Skin of body (tissue), 2 donors: ENCODE data around the gene NR2C1. TPM values are rescaled to one million over a fixed set of nuclear protein-coding genes. Genes with fewer than 3 reads are reported as not detected.
"Not testable (repeated sequence)": the region's sequence is repeated elsewhere in the genome, so short reads cannot be mapped to it uniquely, and the experiment has no call there.

Source experiments
- DNase-seq: peaks from one replicate; lab custom pipeline; 2025; lab: John Stamatoyannopoulos, UW
- total RNA-seq: library from RNA; depleted of rRNA; stranded (reverse); fragments of >200 nt; gene quantifications from one replicate; pipeline ENCODE4 v1.2.3, GENCODE V29; 2014

Gene NR2C1
- total RNA-seq, 1 donor from 2014 or later, result 52.2 TPM

DNA sequence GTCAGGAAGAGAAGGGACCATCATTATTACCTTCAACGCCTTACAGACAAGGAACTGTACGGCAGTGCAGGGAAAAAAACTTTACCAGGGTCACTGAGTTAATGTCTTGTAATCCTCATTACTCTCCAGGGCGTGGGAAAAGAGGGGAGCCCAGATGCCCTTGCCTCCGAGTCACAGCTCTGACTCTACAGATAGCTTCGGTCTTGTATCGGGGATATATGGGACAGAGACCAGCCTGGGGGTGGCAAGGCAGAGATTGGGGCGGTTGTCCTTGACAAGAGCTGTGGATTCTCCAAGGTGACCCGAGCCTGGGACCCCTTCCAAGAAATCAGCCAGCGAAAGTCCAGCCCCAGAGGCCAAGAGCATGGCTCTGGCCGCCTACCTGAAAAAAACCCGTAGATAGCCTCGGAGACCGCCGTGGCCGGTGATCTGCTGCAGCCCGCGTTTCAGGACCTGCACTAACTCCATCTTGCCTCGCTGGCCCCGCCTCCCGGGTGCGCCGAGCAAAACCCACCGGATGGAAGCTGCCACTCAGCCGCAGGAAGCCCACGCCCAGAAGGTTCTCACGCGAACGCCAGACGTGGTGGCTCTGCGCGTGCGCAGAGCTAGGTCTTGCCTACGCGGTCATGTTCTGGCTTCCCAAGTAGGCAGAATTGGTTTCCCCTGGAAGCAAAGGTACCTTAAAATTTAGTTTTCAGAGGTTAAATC, 70.1 kb downstream of the NR2C1 start, which contains the start of gene NDUFA12:
TSS of gene NDUFA12 (minus strand) at position 485 of the 708 bp plus-strand sequence. CDS start at position 468, 17 bp downstream.
- DNase-seq, result peak; percentile 94

DNA sequence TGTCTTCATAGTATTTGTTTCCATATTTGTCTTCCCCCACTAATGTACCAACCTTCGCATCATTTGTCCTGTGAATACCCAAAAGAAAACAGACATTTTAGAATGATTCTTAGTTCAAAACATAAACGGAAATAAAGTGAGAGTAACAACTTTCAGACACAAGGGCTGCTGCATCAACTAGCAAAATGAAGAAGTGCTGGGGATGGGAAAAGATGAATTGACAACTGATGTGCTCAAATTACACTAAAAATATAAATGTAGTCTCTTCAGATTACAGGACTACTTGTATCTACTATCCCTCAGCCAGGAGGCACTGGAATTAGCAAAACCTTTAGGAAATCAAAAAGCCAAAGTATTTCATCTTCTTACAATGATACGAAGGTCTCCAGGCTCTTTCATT, 70.7 kb downstream of the NR2C1 start:
- DNase-seq, result no peak

DNA sequence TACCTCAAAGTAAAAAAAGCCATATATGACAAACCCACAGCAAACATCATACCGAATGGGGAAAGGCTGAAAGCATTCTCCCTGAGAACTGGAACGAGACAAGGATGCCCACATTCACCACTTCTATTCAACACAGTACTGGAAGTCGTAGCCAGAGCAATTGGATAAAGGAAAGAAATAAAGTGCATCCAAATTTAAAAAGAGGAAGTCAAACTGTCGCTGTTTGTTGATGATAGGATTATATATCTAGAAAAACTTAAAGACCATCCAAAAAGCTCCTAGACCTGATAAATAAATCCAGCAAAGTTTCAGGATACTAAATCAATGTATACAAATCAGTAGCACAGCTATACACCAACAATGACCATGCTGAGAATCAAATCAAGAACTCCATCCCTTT, 75.1 kb downstream of the NR2C1 start:
- DNase-seq, result no peak

DNA sequence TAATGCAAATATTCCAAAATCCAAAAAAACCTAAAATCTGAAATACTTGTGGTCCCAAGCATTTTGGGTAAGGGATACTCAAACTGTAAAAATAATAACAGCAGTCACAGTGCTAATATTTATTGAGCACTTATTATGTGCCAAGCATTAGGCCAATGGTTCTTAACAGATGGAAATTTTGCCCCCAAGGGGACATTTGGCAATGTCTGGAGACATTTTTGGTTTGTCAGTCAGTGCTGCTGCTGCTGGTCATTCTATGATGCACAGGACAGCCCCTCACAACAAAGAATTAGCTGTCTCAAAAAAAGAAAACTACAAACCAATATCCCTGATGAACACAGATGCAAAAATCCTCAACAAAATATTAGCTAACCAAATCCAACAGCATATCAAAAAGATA, 75.7 kb downstream of the NR2C1 start:
- no peak for DNase-seq

DNA sequence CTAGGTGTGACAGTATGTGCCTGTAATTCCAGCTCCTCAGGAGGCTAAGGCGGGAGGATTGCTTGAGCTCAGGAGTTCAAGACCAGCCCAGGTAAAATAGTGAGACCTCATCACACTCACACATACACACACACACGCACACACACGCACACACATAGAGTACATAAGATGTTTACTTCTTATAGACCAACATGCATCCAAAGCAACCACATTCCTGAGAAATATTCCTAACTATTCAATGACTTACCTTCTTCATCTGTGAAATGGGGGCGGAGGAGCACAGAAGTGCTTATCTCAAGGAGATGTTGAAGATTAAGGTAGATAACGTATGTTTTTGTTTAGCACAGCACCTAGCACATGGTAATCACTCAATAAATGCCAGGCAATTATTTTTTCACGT, 76.4 kb downstream of the NR2C1 start:
- DNase-seq, result no peak

DNA sequence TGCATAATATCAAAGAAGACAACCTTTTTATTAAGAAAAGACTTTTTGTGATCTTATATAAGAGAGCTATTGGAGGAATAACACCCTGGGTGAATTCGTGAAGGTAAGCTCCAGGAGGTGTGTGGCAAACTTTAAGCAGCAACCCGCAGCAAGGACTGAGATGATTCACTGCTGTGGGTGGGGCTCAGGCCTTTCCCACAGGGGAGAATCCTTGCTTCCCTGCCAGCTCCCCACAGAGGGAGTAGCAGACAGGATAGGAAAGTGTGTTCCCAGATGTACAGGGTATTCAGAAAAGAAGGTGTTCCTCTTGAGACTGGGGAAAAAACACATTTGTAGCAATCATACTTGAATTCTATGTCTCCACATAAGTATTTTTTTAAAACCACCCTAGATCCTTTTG, 79.1 kb downstream of the NR2C1 start:
- no peak for DNase-seq

DNA sequence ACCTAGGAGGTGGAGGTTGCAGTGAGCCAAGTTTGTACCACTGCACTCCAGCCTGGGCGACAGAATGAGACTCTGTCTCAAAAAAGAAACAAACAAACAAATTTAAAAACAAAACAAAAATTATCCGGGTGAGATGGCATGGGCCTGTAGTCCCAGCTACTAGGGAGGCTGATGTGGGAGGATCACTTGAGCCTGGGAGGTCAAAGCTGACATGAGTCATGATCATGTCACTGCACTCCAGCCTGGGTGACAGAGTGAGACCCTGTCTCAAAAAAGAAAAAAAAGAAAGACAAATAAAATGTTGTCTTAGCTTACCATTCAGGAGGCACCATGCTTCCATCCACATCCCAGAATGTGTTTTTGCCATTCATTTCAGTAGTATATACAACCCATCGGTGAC, 79.6 kb downstream of the NR2C1 start:
- not testable (repeated sequence) for DNase-seq

DNA sequence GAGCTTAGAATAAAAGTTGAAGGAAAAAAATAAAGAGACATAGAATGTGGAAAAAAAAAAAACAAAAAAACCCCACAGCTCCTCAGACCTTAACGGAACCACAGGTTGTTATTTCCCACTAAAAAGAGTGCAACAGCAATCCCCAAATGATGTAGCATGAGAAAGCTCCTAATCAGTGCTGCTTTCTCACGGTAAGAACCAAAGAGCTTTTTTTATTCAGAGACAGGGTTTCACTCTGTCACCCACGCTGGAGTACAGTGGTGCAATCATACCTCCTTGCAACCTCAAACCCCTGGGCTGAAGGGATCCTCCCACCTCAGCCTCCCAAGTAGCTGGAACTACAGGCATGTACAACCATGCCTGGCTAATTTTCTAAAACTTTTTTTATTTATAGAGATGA, 83.2 kb downstream of the NR2C1 start:
- no peak for DNase-seq

DNA sequence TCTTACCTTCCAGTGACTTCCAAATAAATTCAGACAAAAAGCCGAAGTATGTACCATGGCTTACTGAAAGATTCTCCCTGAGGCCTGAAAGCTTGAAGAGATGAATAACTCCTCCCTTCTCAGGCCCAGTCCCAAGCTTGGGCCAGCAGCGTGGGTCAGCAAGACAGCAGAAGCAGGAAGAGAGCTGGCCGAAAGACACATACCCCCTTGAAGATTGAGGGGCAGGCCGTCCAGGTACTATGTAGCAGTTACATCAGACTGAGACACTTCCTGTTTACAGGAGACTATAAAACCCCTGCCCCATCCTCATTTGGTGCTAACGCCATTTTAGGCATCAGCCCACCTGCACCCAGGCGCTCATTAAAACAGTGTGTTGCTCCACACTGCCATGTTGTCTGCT, 84.9 kb downstream of the NR2C1 start:
- DNase-seq, result no peak

DNA sequence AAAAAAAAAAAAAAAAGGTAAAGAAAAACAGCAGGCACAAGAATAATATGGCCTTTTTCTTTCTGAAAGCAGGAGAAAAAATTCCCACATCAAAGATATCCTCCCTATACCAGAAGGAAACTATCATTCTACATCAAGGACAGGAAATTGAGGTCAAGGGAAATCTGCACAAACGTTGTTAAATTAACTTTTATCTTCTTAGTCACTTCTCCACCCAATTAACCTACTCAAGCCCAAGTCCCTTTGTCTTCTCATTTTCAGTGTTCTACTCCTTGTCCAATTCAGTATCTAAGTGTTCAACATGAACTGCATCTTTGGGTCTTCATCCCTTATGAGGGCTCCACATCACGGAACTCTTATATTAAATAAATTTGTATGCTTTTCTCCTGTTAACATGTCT, 85.6 kb downstream of the NR2C1 start:
- DNase-seq, result no peak

DNA sequence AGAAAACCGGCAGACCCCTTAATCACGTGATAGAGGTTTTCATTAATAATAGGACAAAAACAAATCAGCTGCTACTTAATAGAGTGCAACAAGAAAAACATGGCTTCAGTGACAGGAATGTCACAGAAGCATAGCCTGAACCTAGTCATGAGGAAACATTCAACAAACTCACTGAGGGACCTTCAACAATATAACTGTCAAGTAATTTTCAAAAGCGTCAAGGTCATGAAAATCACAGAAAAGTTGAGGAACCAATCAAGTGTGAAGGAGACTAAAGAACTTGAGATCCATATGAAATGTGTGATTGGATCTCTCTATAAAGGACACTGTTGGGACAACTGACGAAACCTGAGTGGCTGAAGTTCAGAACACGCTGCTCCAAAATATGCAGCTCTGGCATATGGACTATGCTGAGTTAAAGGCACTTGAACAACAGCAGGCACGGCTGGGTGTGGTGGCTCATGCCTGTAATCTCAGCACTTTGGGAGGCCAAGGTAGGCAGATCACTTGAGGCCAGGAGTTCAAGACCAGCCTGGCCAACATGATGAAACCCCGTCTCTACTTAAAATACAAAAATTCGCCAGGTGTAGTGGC, 86.2 kb downstream of the NR2C1 start:
- no peak for DNase-seq

DNA sequence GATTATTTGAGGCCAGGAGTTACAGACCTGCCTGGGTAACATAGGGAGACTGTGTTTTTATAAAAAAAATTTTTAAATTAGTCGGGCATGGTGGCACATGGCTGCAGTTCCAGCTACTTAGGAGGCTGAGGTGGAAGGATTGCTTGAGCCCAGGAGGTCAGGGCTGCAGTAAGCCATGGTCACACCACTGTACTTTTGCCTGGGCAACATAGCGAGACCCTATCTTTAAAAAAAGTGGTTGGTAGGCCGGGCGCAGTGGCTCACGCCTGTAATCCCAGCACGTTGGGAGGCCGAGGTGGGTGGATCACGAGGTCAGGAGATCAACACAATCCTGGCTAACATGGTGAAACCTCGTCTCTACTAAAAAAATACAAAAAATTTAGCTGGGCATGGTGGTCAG, 88.3 kb downstream of the NR2C1 start:
- not testable (repeated sequence) for DNase-seq

DNA sequence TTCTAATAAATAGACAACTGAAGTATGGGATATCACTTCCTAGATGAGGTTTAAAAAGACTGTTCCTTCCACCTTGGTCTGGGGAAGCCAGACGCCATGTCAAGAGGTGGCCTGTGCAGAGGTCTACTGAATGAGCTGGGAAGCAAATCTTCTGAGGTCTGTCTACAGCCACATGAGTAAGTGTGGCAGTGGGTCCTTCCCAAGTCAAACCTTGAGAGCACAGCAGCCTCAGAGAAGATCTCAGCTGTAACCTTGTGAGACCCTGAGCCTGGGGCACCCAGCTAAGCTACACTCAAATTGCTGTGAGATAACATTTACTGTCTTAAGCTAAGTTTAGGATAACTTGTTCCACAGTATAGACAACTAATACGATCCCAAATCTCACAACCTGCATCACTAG, 90.1 kb downstream of the NR2C1 start:
- no peak for DNase-seq

DNA sequence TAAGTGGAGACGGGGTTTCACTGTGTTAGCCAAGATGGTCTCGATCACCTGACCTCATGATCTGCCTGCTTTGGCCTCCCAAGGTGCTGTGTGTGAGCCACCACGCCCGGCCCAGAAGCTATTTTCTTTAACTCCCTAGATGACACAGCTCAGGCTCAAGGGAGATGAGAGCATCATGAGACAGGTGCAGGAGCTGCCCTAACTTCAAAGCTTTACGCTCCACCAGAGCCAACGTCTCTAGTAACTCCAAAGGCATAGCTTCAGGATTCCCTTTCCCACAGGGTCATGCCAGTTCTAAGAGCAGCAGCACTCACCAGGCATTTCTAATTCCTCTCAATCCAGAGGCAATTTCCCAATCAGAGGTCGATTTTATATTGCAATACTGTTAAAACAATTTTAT, 91.0 kb downstream of the NR2C1 start:
- no peak for DNase-seq

DNA sequence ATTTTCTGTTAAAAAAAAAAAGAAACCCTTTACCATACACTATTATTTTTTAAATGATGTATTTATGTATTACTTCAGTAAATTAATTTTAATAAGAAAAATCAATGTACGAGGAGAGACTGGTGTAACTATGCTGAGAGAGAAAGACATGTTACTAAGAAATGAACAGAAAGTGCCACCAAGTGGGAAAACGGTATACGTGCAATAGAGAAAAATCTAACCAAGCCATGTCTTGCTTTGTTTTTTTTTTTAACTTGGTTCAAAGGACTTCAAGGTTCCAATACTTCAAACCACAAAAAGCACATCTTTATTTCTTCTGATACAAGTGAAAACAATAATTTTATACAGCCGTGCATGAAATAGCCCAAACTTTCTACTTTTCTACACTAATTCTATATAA, 92.8 kb downstream of the NR2C1 start:
- DNase-seq, result no peak

DNA sequence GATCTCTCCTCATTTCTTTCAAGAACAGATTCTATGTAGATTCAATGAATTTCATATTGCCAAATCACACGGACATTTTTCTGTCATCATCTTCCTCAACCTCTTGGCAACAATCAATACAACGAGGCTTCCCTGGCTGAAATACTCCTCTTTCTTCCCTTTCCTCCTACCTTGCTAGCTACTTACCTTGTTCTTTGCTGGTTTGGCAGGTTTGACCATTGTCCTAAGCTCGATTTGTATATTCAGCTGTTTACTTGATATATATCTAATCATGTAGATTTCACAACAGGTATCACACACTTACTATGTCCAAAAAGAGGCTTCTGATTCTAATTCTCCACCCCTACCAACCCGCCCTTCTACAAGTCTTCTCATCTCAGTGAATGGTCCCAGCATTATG, 93.5 kb downstream of the NR2C1 start:
- DNase-seq, result no peak

DNA sequence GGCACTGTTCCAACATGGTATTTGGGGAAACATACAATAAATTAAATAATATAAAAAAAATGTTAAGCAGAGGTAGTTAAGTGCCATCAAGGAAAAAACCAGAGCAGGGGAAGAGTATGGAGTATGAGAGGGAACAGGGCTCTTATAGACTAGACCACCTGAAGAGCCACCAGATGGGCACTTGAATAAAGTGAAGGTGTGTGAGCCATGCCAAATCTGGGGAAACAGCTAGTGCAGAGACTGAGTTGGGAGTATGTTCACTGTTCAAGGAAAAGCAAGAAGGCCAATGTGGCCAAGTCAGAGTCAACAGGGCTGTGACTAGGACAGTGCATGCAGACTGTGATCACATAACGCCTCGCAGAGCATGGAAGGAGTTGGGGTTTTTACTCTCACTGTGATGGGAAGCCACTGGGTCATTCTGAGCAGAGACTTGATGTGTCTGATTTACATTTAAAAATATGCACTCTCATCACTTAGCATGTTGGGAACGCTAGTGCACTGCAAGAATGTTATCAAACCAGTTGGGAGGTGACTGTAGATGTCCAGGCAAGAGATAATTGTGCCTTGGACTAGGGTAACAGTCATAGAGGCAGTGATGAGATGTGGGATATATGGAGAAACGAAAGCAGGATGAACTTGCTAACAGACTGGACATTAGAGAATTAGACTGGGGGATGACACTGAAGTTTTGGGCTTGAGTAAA, 95.5 kb downstream of the NR2C1 start:
- no peak for DNase-seq

DNA sequence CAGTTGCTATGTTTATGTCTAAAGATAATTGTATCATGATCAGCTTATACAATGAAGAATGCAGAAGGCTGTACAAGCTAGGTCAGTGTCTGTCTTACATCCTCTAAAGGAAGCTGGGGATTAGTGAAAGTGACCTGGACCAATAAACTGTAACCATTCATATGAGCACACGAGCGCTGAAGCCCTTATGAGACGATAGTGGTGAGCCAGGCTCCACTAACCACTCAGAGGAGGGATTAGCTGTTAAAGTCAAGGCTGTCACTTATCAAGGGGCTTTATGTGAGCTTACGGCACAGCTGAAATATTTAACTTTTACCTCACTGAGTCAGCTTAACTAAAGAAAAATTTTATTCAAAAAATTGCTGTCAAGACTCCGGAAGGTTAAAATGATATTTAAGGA, 100.2 kb downstream of the NR2C1 start:
- no peak for DNase-seq

DNA sequence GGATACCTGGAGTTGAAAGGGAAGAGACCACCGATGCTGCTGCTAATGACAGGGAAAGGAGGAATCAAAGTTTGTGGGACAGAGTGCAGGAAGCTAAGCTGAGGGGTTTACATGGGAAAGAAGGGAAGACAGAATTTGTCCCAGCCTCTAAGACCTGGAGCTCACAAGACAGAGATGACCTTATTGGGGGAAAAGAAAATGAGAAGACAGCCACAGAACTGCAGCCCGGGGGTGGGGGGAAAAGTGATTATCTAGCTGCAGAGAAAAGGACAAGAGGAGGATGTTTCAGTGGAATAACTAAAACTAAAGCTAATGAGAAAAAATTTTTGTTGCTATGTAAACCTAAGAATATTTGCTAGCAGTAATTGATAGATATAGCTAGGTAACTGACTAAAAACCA, 100.6 kb downstream of the NR2C1 start:
- DNase-seq, result no peak

DNA sequence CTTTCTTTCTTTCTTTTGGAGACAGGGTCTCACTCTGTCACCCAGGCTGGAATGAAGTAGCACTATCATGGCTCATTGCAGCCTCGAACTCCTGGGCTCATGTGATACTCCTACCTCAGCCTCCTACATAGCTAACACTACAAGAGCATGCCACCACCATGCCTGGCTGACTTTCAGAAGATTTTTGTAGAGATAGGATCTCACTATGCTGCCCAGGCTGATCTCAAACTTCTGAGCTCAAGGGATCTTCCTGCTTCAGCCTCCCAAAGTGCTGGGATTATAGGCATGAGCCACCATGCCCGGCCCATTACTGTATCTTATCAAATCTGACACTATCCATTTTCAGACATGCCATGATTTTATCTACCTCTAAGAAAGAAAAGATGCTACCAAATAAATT, 101.5 kb downstream of the NR2C1 start:
- no peak for DNase-seq

DNA sequence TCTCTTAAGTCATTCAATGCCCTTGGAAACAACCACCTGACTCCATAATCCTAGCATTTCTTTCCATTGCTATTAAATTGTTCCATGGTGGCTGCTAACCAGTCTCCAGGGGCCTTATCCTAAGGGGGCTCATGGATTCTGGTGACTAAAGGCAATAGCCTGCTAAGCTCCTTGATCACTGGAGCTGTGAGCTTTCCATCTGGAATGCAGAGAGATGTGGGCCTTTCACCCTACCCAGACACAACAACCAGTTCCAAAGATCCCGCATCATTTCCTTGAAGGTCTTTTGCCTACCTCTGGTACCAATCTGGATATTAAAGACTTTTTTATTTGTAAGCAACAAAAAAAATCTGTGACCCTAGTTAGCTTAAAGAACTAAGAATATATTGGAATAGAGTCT, 102.9 kb downstream of the NR2C1 start:
- DNase-seq, result no peak
